AG04450 (cell line): ENCODE measurements around the gene NPTX2. TPM values are rescaled to one million over a fixed set of nuclear protein-coding genes. Genes with fewer than 3 reads are reported as not detected.

Experiments
- CTCF ChIA-PET: fragments of 300-600, 350-600 bp; formaldehyde crosslinking; extraction: SDS; loops from one replicate; lab custom pipeline; 2022; ENCODE audit warnings: antibody characterized with exemption, inconsistent platforms; lab: Charles Lee
- POLR2A ChIA-PET: fragments of 350-600 bp; formaldehyde crosslinking; extraction: SDS; loops from one replicate; lab custom pipeline; 2021; ENCODE audit warnings: antibody characterized with exemption, inconsistent platforms; lab: Yijun Ruan, JAX
- DNase-seq: peaks from one replicate; pipeline ENCODE4 v3.0.0-alpha.2; 2011; ENCODE audit warnings: low read depth, low spot score
- H3K27ac ChIP-seq: one replicate; pipeline ENCODE4 v1.5.1; 2012; ENCODE audit warnings: low read depth, low read length, control low read depth
- H3K27me3 ChIP-seq: one replicate; pipeline ENCODE4 v1.6.0; 2012; ENCODE audit warnings: low read length; ENCODE audit not compliant: control insufficient read depth, insufficient read depth
- H3K4me3 ChIP-seq: 2 replicates; pipeline ENCODE4 v1.5.1; 2011; ENCODE audit warnings: mild to moderate bottlenecking, low read depth, low read length, control low read depth
- H3K9me3 ChIP-seq: 2 replicates; pipeline ENCODE4 v1.5.1; 2012; ENCODE audit warnings: low read length; ENCODE audit not compliant: control insufficient read depth, insufficient read depth
- CTCF ChIP-seq: IDR thresholded peaks from 2 replicates; pipeline ENCODE4 v1.5.1; 2011; ENCODE audit warnings: low read depth, low read length, control low read depth, inconsistent platforms
- polyA plus RNA-seq: library from polyadenylated mRNA; depleted of rRNA; stranded (reverse); fragments of >200 nt; gene quantifications from 2 replicates; pipeline ENCODE4 v1.2.3, GENCODE V29; 2011

Gene NPTX2
- polyA plus RNA-seq, 1 experiment = 0.02 TPM

- no peak for TF ChIP-seq CTCF
- ChIA-PET CTCF (no interaction called here), POLR2A (no interaction called here)
- Histone ChIP-seq H3K4me3 (no peak overlapping the region), H3K27ac (no peak overlapping the region), H3K9me3 (peaks cover 50% of the 10 kb centered on the region), H3K27me3 (no peaks in the 10 kb centered on the region)
- no peak for DNase-seq
These were observed 44.5 kb downstream of the NPTX2 start for GRCh38 chr7:98661607-98662006.

GRCh38 chr7:98662289-98662688 is 45.2 kb downstream of the NPTX2 start:
- DNase-seq = no peak
- Histone ChIP-seq H3K27ac (no peak overlapping the region), H3K27me3 (no peaks in the 10 kb centered on the region), H3K4me3 (no peak overlapping the region), H3K9me3 (peaks cover 52% of the 10 kb centered on the region)
- ChIA-PET POLR2A (no interaction called here), CTCF (no interaction called here)
- TF ChIP-seq CTCF = no peak

- ChIA-PET CTCF (no interaction called here), POLR2A (no interaction called here)
- Histone ChIP-seq H3K27me3 (no peaks in the 10 kb centered on the region), H3K4me3 (no peak overlapping the region), H3K9me3 (peaks cover 53% of the 10 kb centered on the region), H3K27ac (no peak overlapping the region)
- no peak for DNase-seq
- TF ChIP-seq CTCF = no peak
These were observed 47.8 kb downstream of the NPTX2 start for GRCh38 chr7:98664882-98665281.

GRCh38 chr7:98668255-98668654 is 51.2 kb downstream of the NPTX2 start:
- CTCF ChIA-PET = no interaction called here
- DNase-seq = no peak

GRCh38 chr7:98669329-98670000 is 52.4 kb downstream of the NPTX2 start:
- POLR2A ChIA-PET = no interaction called here
- CTCF ChIA-PET = no interaction called here
- peaks cover 52% of the 10 kb centered on the region for H3K9me3 ChIP-seq
- DNase-seq = no peak
- H3K4me3 ChIP-seq = no peak overlapping the region
- no peak for TF ChIP-seq CTCF
- H3K27ac ChIP-seq = no peak overlapping the region
- H3K27me3 ChIP-seq = no peaks in the 10 kb centered on the region

More at GRCh38 chr7:98668255-98668654, 51.2 kb downstream of the NPTX2 start:
- Histone ChIP-seq H3K27me3 (no peaks in the 10 kb centered on the region), H3K9me3 (peaks cover 56% of the 10 kb centered on the region), H3K27ac (no peak overlapping the region), H3K4me3 (no peak overlapping the region)
- TF ChIP-seq CTCF = no peak
- POLR2A ChIA-PET = no interaction called here
